ENCODE data around the gene NHS.
A peak's percentile ranks its signal among the peaks of the same experiment; 100 is the strongest.

Gene NHS

DNA sequence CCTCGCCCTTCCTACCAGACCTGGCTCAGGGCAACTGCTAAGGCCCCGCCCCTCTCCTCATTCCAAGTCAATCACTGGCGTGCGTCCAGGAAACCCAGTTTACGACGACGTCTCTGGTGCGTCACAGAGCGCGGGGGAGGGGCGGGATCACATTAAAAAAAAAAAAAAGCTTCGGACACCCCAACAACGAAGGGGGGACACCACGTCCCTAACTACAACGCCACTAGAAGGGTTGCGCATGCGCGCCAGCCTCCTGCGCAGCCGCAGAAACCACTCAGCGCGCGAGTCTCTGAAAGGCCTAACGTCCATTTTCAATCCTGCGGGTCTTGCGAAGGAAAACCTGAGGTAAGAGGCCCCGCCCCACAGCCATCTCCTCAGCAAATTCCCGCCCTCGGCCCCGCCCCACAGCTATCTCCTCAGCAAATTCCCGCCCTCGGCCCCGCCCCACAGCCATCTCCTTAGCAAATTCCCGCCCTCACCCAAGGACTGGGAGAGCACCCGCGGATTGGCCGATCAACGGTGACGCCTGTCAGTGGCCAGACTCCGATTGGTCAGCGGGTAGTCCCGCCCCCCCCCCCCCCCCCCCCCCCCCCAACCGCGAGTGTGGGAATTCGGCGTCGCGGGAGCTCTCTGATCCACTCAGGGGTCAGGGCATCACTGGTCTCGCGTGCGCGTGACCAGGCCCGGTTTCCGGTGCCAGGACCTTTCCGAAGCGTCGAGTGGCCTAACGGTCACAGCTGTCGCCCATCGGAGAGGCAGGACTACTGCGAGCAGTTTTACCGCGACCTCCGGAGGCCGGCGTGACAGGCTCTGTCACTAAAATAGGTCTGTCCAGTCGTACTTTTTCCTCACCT, 362.1 kb downstream of the NHS start, which contains the start of gene SCML1:
Gene SCML1 (plus strand): TSS at position 638 of the 854 bp plus-strand sequence. CDS start 6,694 bp downstream, outside the sequence.
- no peak for DNase-seq (ENCODE audit: low spot score)

DNA sequence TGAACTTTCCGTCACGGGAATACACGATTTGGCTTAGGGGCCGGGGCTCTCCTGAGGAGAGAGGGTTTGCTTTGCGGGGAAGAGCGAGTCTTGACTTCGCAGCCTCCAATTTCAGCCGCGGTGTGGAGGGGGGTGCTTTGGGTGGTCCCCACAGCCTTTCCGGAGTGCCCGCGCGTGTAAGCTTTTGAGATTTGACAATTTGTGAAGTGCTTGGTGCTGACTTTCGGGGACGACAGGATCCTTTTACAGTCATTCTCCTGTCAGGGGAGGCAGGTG, 362.6 kb downstream of the NHS start:
- DNase-seq (ENCODE audit: low spot score), result no peak

DNA sequence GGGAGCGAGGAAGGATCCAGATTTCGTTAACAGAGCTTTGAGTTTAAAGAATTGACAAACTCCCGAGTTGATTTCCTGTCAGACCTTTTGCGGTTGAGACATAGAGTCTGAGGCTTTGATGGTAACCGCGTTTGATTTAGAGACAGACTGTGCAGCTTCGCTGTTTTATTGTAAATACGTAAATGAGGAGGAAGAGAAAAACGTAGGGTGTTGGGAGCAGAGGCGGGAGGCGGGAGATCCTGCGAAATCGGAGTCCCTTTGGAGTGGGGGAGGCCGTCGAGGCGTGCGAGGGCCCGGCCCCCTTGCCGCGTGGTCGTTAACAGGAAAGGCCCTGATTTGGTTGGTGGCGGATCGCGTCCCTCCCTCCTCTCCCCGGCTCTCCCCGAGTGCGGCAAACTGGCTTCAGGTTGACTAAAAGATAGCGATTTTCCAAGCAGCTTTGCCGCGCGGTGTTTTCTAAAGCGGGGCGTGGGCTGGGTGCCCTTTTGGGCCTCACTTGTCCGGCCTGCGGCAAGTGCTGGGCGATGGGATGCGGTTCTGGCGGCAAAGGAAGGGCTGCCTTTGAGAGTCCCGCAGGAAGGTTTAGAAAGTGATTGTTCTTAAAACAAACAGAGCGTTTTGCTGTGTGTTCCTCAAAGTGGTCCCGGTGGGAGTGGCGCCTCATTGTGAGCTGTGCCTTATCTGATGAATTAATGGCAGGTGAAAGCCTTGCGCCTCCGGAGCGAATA, 363.1 kb downstream of the NHS start:
- no peak for DNase-seq (ENCODE audit: low spot score)

- no peak for DNase-seq (ENCODE audit: low spot score)
Observed at GRCh38 chrX:17738737-17739535, 363.9 kb downstream of the NHS start.

DNA sequence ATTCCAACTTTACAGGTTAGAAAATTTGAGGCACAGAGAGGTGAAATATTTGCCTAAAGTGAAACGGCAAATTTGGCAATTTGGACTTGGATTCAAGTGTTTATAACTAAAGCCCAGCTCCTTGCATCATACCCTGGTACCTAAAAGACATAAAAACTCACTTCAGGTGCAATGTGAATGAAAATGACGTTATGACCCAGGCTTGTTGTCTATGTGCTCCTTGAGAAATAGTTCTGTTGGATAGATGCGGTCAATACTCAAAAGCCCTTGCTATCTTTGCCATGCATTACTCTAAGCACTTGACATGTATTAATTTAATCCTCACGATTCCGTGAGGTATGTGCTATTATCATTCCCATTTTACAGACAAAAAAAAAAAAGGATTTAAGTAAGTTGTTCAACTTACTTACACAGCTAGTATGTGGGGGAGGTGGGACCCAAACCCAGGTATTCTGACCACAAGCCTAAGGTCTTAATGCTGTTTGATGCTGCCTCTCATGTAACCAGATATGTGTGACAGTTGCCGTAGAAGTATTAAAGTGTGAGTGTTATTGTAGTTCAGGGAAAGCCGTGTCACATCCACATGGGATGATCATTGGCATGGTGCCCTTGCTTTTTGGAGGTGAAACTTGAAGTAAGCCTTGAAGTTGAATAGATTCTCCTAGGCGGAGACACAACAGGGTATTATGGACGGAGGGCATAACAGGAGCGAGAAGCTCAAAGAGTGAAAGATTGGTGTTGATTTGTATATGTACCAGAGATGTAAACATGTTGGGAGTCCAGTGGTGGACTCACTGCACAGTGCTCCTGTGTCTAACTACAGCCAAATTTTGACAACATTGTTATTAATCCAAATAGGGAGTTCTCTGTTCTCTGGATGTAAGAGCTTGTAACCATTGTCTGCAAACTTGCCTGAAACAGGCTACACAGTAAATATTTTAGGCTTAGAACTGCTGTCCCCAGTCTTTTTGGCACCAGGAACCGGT, 365.4 kb downstream of the NHS start:
- no peak for DNase-seq (ENCODE audit: low spot score)

GRCh38 chrX:17741123-17741511, 366.1 kb downstream of the NHS start:
- DNase-seq (ENCODE audit: low spot score), result no peak

DNA sequence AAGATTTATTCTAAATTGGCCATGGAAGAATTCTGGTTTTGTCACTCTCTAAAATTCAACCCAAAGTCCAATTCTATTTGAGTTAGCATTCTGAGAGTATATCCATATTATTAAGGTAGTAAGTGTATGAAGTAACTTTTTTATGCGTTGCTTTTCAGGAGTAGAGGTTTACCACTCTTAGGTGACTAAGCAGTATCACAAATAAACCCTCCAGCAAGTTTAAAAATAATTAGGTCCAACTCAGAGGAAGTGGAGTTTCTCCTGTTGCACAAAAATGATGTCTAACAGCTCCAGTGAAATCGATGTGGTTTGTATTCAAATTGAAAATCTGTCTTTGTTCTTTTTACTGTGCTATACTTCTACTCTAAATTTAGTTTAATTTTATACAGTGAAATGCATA, 368.9 kb downstream of the NHS start:
- no peak for DNase-seq (ENCODE audit: low spot score)

DNA sequence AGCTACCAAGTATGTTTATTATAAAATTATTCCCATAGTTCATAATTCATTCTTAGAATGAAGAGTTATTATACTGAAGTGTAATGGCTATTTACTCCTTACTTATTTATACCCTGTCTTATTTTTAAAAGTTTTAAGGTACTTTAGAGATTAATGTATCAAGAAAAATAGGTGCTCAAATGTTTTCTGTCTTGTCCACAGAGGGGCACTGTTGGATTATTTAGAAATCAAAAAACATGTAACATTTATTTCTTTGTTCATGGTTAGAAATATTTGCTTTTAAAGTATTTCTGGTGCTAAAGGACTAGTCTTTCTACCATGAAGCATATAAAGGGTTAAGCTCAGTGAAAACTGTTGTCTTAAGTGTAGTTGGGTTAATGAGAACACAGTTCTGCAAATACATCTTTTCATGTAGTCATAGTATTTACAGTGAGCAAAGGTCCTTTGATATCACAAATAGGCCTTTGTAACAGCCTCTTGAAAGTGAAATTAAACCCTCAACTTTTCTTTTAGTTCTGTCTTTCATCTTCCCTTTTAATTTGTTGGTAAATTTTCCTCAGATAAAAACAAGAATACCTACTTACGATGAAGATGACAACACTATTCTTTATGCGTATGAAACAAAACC, 370.0 kb downstream of the NHS start:
- DNase-seq (ENCODE audit: low spot score), result peak; percentile 11

GRCh38 chrX:17747692-17748091, 372.7 kb downstream of the NHS start:
- no peak for DNase-seq (ENCODE audit: low spot score)

DNA sequence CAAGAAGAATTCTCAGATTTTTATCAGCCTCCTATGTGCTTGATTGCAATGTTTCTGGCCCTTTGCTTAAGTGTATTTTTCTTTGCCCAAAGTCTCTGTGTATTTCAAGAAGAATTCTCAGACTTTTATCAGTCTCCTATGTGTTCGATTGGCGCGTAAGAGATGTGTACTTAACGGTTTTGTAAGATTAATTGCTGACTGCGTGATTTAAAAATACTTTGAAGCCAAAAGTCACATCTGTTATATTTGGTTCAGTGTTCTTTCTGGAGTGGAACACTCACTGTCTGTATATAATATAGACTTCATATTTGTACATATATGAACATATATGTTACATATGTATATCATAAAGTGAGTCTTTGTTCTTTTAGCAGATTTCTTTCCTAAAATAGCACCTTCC, 373.7 kb downstream of the NHS start:
- no peak for DNase-seq (ENCODE audit: low spot score)

DNA sequence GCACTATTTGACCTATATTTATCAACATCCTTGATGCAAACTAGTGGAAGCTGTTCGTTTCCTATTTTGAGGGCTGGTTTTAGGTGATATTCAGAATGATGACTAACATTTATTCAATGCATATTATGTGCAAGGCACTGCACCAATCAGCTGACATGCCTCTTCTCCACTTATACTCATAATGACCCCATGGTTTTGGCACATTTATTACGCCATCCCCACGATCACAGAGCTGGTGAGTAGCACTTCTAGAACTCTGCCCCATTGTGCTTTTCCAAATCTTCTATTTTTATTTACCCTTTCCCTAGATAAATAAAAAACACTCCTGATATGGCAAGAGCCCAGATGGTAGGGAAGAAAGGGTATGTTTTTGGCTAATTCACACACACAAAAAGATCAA, 375.4 kb downstream of the NHS start:
- no peak for DNase-seq (ENCODE audit: low spot score)

DNA sequence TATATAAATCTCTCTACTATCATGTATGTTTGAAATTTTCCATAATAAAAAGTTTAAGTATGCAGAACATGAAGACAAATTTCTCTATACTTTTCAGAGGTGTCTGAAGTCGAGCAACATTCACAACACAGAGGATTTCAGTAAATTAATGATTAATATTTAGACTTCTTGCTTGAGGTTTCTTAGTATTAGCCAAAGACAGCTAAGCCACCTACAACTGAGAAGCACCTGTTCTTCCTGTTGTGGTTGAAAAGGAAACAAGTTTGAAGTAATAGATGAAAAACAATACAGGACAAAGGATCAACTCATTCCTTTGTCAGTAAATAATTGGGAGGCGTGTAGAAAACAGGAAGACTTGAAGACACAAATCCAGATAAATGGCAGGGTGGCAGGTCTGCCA, 383.4 kb downstream of the NHS start:
- no peak for DNase-seq (ENCODE audit: low spot score)

GRCh38 chrX:17759990-17760389, 385.0 kb downstream of the NHS start:
- DNase-seq (ENCODE audit: low spot score), result no peak

DNA sequence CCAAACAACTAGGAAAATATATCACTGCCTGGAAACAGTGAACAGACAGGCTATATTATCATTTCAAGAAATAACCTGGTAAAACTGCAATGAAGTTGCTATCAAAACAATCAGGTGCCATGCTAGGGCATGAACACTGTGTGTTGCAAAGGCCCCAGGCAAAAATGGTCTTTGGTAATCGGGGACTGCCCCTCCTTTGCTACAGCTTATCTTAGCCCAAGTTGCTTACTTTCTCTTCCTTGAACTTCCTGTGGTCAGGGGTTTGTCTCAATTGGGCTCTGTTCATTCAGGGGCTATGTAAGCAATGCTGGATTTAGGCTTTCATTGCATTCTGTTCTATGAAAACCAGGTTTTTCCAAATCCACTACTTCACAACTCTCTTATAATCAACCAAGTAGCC, 392.7 kb downstream of the NHS start:
- no peak for DNase-seq (ENCODE audit: low spot score)

DNA sequence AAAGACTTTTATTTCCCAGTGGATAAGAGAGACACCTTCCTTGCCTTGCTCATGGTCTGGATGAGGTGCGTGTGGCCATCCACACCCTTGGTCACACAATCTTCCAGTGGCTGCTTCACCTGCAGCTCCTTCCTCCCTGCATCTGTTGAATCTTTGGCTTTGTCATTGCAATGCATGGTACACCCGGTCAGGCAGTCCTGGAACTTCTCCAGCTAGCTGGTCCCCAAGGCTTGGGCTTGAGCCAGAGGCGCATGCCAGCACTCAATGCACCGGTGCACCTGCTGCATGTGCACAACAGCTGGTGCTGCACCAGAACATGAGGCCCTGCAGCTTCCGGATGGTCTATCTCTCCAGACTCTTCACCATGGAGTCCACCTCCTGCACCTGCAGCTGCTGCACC, 394.0 kb downstream of the NHS start:
- DNase-seq (ENCODE audit: low spot score), result no peak

- DNase-seq (ENCODE audit: low spot score), result no peak
Observed at GRCh38 chrX:17769701-17770269, 394.8 kb downstream of the NHS start.

DNA sequence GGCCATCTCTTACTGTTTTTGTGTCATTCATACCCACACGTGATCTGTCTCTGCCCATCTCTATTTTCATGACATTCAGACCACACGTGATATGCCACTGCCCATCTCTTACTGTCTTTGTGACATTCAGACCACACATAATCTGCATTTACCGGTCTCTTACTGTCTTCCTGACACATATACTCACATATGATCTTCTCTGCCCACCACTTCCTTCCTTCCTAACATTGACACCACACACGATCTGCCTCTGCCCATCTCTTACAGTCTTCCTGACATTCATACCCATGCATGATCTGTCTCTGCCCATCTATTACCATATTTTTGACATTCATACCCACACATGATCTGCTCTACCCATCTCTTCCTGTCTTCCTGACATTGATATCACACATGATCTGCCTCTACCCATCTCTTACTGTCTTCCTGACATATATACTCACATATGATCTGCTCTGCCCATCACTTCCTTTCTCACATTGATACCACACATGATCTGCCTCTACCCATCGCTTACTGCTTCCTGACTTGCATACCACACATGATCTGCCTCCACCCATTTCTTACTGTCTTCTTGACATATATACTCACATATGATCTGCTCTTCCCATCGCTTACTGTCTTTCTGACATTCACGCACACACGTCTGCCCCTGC, 398.3 kb downstream of the NHS start:
- DNase-seq (ENCODE audit: low spot score), result no peak

- DNase-seq (ENCODE audit: low spot score), result no peak
Observed at GRCh38 chrX:17774053-17774452, 399.1 kb downstream of the NHS start.

- no peak for DNase-seq (ENCODE audit: low spot score)
Observed at GRCh38 chrX:17778997-17779396, 404.0 kb downstream of the NHS start.

- no peak for DNase-seq (ENCODE audit: low spot score)
Observed at GRCh38 chrX:17779434-17779833, 404.4 kb downstream of the NHS start.

Measured in NAMALWA (cell line).